Endothelial cell (in vitro differentiated cells): ENCODE data around the gene HOXD12. TPM values are rescaled to one million over a fixed set of nuclear protein-coding genes. Genes with fewer than 3 reads are reported as not detected.

ENCODE experiments used
- DNase-seq: peaks from one replicate; pipeline ENCODE4 v3.0.0; 2021; ENCODE audit warnings: low spot score
- H3K27ac Mint-ChIP-seq: one replicate; pipeline ENCODE4 v1.8.0; 2021; ENCODE audit warnings: mixed read lengths, inconsistent platforms; ENCODE audit not compliant: unreplicated experiment
- H3K27me3 Mint-ChIP-seq: one replicate; pipeline ENCODE4 v1.8.0; 2021; ENCODE audit warnings: mild to moderate bottlenecking, moderate library complexity, mixed read lengths, inconsistent platforms; ENCODE audit not compliant: unreplicated experiment
- H3K36me3 Mint-ChIP-seq: one replicate; pipeline ENCODE4 v1.8.0; 2021; ENCODE audit warnings: mild to moderate bottlenecking, low read depth, mixed read lengths, inconsistent platforms; ENCODE audit not compliant: unreplicated experiment
- H3K4me1 Mint-ChIP-seq: one replicate; pipeline ENCODE4 v1.8.0; 2021; ENCODE audit warnings: mild to moderate bottlenecking, mixed read lengths, inconsistent platforms; ENCODE audit not compliant: unreplicated experiment
- H3K4me3 Mint-ChIP-seq: one replicate; pipeline ENCODE4 v1.8.0; 2021; ENCODE audit warnings: mild to moderate bottlenecking, mixed read lengths, inconsistent platforms; ENCODE audit not compliant: unreplicated experiment
- H3K9me3 Mint-ChIP-seq: one replicate; pipeline ENCODE4 v1.8.0; 2021; ENCODE audit warnings: mixed read lengths, inconsistent platforms; ENCODE audit not compliant: unreplicated experiment
- CTCF ChIP-seq: fragments of 200-600 bp; sonication (generic); IDR thresholded peaks from one replicate; pipeline ENCODE4 v1.5.0; 2021; ENCODE audit warnings: antibody characterized with exemption; ENCODE audit not compliant: unreplicated experiment
- total RNA-seq: library from RNA; stranded (reverse); fragmentation: NEBNext Ultra II Directional; extraction: Animal tissue kit (Norgen Biotek cat#: 25700); gene quantifications from one replicate; pipeline ENCODE4 v1.2.1, GENCODE V29; 2021; ENCODE audit not compliant: unreplicated experiment

HOXD12 gene
- total RNA-seq, 1 donor from 2014 or later, result not detected

- no peak for DNase-seq
- H3K9me3 Mint-ChIP-seq, result no peaks in the 10 kb centered on the region
- H3K4me1 Mint-ChIP-seq, result peaks cover 13% of the 10 kb centered on the region
- no peak for TF ChIP-seq CTCF
- no peak overlapping the region for H3K4me3 Mint-ChIP-seq
- H3K27me3 Mint-ChIP-seq, result peaks cover 55% of the 10 kb centered on the region
- H3K36me3 Mint-ChIP-seq, result no peaks in the 10 kb centered on the region
- H3K27ac Mint-ChIP-seq, result no peak overlapping the region
Measured at GRCh38 chr2:176117823-176118371, 18.3 kb downstream of the HOXD12 start.

GRCh38 chr2:176118601-176119339 is 19.2 kb downstream of the HOXD12 start:
- H3K4me3 Mint-ChIP-seq, result no peak overlapping the region
- no peak for DNase-seq
- no peaks in the 10 kb centered on the region for H3K36me3 Mint-ChIP-seq
- no peak overlapping the region for H3K27ac Mint-ChIP-seq
- H3K9me3 Mint-ChIP-seq, result no peaks in the 10 kb centered on the region
- peaks cover 14% of the 10 kb centered on the region for H3K4me1 Mint-ChIP-seq
- peaks cover 52% of the 10 kb centered on the region for H3K27me3 Mint-ChIP-seq
- TF ChIP-seq CTCF, result peak; percentile 64

GRCh38 chr2:176120364-176121189 is 21.0 kb downstream of the HOXD12 start:
- no peaks in the 10 kb centered on the region for H3K36me3 Mint-ChIP-seq
- no peak for DNase-seq
- TF ChIP-seq CTCF, result no peak
- H3K9me3 Mint-ChIP-seq, result no peaks in the 10 kb centered on the region
- H3K27me3 Mint-ChIP-seq, result peaks cover 56% of the 10 kb centered on the region
- peaks cover 14% of the 10 kb centered on the region for H3K4me1 Mint-ChIP-seq
- H3K27ac Mint-ChIP-seq, result no peak overlapping the region
- no peak overlapping the region for H3K4me3 Mint-ChIP-seq

GRCh38 chr2:176121190-176122051 is 21.8 kb downstream of the HOXD12 start:
- H3K27me3 Mint-ChIP-seq, result peaks cover 58% of the 10 kb centered on the region
- H3K4me3 Mint-ChIP-seq, result no peak overlapping the region

More at GRCh38 chr2:176121190-176122051, 21.8 kb downstream of the HOXD12 start:
- Mint-ChIP-seq H3K9me3 (no peaks in the 10 kb centered on the region), H3K27ac (no peak overlapping the region), H3K4me1 (peaks cover 20% of the 10 kb centered on the region), H3K36me3 (no peaks in the 10 kb centered on the region)
- TF ChIP-seq CTCF, result no peak
- DNase-seq, result no peak
